Activated T-helper 17 cell treated with anti-CD3 and anti-CD28 coated beads, Interleukin-2, amount 50 U/mL, for 72 hours (primary cell): ENCODE data around the gene KYNU. TPM values are rescaled to one million over a fixed set of nuclear protein-coding genes. Genes with fewer than 3 reads are reported as not detected.

Experiments used
- ATAC-seq: fragments of 150-1000 bp; cut with Tn5 transposase; replicated peaks from 2 replicates; pipeline ENCODE4 v1.10.0; 2021; ENCODE audit warnings: mild to moderate bottlenecking, moderate library complexity
- H3K27ac Mint-ChIP-seq: one replicate; pipeline ENCODE4 v1.8.0; 2022; ENCODE audit warnings: mixed read lengths
- H3K27me3 Mint-ChIP-seq: one replicate; pipeline ENCODE4 v1.8.0; 2022; ENCODE audit warnings: mixed read lengths
- H3K36me3 Mint-ChIP-seq: one replicate; pipeline ENCODE4 v1.8.0; 2022; ENCODE audit warnings: low read depth, mild to moderate bottlenecking, mixed read lengths
- H3K4me1 Mint-ChIP-seq: one replicate; pipeline ENCODE4 v1.8.0; 2022; ENCODE audit warnings: mixed read lengths
- H3K4me3 Mint-ChIP-seq: one replicate; pipeline ENCODE4 v1.8.0; 2022; ENCODE audit warnings: mild to moderate bottlenecking, mixed read lengths
- H3K9me3 Mint-ChIP-seq: one replicate; pipeline ENCODE4 v1.8.0; 2022; ENCODE audit warnings: mixed read lengths
- total RNA-seq, 2 donors: library from RNA; stranded (reverse); gene quantifications; one replicate each; pipeline ENCODE4 v1.2.3, GENCODE V29; 2022

The KYNU gene
- total RNA-seq, 2 donors from 2014 or later: 0.05 TPM; not detected in 1

GRCh38 chr2:142915502-142915901 lies 38.0 kb downstream of the KYNU start:
- no peak for ATAC-seq
- Mint-ChIP-seq H3K9me3 (no peaks in the 10 kb centered on the region), H3K4me3 (no peak overlapping the region), H3K27me3 (peaks cover 26% of the 10 kb centered on the region), H3K4me1 (no peaks in the 10 kb centered on the region), H3K27ac (no peak overlapping the region), H3K36me3 (no peaks in the 10 kb centered on the region)

- Mint-ChIP-seq H3K27me3 (peaks cover 21% of the 10 kb centered on the region), H3K27ac (no peak overlapping the region), H3K4me1 (no peaks in the 10 kb centered on the region), H3K36me3 (no peaks in the 10 kb centered on the region), H3K4me3 (no peak overlapping the region), H3K9me3 (no peaks in the 10 kb centered on the region)
- ATAC-seq: no peak
Observed at GRCh38 chr2:142918624-142919023, 41.2 kb downstream of the KYNU start.

GRCh38 chr2:142920571-142920970 lies 43.1 kb downstream of the KYNU start:
- Mint-ChIP-seq H3K36me3 (no peaks in the 10 kb centered on the region), H3K4me1 (no peaks in the 10 kb centered on the region), H3K4me3 (no peak overlapping the region), H3K9me3 (no peaks in the 10 kb centered on the region), H3K27ac (no peak overlapping the region), H3K27me3 (peaks cover 13% of the 10 kb centered on the region)
- no peak for ATAC-seq

GRCh38 chr2:142926445-142926844 lies 49.0 kb downstream of the KYNU start:
- Mint-ChIP-seq H3K4me3 (no peak overlapping the region), H3K36me3 (no peaks in the 10 kb centered on the region), H3K4me1 (no peaks in the 10 kb centered on the region), H3K27ac (no peak overlapping the region), H3K9me3 (no peaks in the 10 kb centered on the region), H3K27me3 (peaks cover 9% of the 10 kb centered on the region)
- no peak for ATAC-seq

- no peak overlapping the region for H3K27ac Mint-ChIP-seq
- H3K4me1 Mint-ChIP-seq: no peaks in the 10 kb centered on the region
- no peak for ATAC-seq
- H3K9me3 Mint-ChIP-seq: no peaks in the 10 kb centered on the region
- H3K27me3 Mint-ChIP-seq: peaks cover 8% of the 10 kb centered on the region
- H3K4me3 Mint-ChIP-seq: no peak overlapping the region
- no peaks in the 10 kb centered on the region for H3K36me3 Mint-ChIP-seq
Observed at GRCh38 chr2:142930835-142931398, 53.5 kb downstream of the KYNU start.

- Mint-ChIP-seq H3K4me3 (no peak overlapping the region), H3K27me3 (peaks cover 9% of the 10 kb centered on the region), H3K36me3 (no peaks in the 10 kb centered on the region), H3K9me3 (no peaks in the 10 kb centered on the region), H3K27ac (no peak overlapping the region), H3K4me1 (no peaks in the 10 kb centered on the region)
- no peak for ATAC-seq
Observed at GRCh38 chr2:142933916-142934315, 56.5 kb downstream of the KYNU start.

- H3K27me3 Mint-ChIP-seq: peaks cover 9% of the 10 kb centered on the region
- ATAC-seq: no peak
- H3K36me3 Mint-ChIP-seq: no peaks in the 10 kb centered on the region
- no peaks in the 10 kb centered on the region for H3K4me1 Mint-ChIP-seq
- H3K9me3 Mint-ChIP-seq: no peaks in the 10 kb centered on the region
- no peak overlapping the region for H3K4me3 Mint-ChIP-seq
- no peak overlapping the region for H3K27ac Mint-ChIP-seq
Observed at GRCh38 chr2:142935563-142936089, 58.2 kb downstream of the KYNU start.

- H3K27ac Mint-ChIP-seq: no peak overlapping the region
- no peak overlapping the region for H3K4me3 Mint-ChIP-seq
- no peaks in the 10 kb centered on the region for H3K4me1 Mint-ChIP-seq
- no peaks in the 10 kb centered on the region for H3K36me3 Mint-ChIP-seq
- ATAC-seq: no peak
- no peaks in the 10 kb centered on the region for H3K9me3 Mint-ChIP-seq
- H3K27me3 Mint-ChIP-seq: peaks cover 9% of the 10 kb centered on the region
Observed at GRCh38 chr2:142936629-142937028, 59.2 kb downstream of the KYNU start.

GRCh38 chr2:142937347-142937746 lies 59.9 kb downstream of the KYNU start:
- Mint-ChIP-seq H3K27ac (no peak overlapping the region), H3K36me3 (no peaks in the 10 kb centered on the region), H3K4me1 (no peaks in the 10 kb centered on the region), H3K9me3 (no peaks in the 10 kb centered on the region), H3K27me3 (peaks cover 9% of the 10 kb centered on the region), H3K4me3 (no peak overlapping the region)
- no peak for ATAC-seq

GRCh38 chr2:142938240-142938639 lies 60.8 kb downstream of the KYNU start:
- no peaks in the 10 kb centered on the region for H3K36me3 Mint-ChIP-seq
- H3K27me3 Mint-ChIP-seq: peaks cover 9% of the 10 kb centered on the region
- no peaks in the 10 kb centered on the region for H3K9me3 Mint-ChIP-seq
- no peak overlapping the region for H3K27ac Mint-ChIP-seq
- H3K4me1 Mint-ChIP-seq: no peaks in the 10 kb centered on the region
- no peak for ATAC-seq
- H3K4me3 Mint-ChIP-seq: no peak overlapping the region

GRCh38 chr2:142940606-142941223 lies 63.3 kb downstream of the KYNU start:
- Mint-ChIP-seq H3K4me1 (no peaks in the 10 kb centered on the region), H3K36me3 (no peaks in the 10 kb centered on the region)
- no peak for ATAC-seq

GRCh38 chr2:142942690-142943089 lies 65.2 kb downstream of the KYNU start:
- no peaks in the 10 kb centered on the region for H3K4me1 Mint-ChIP-seq
- ATAC-seq: no peak
- H3K36me3 Mint-ChIP-seq: no peaks in the 10 kb centered on the region
- no peak overlapping the region for H3K27ac Mint-ChIP-seq
- no peaks in the 10 kb centered on the region for H3K27me3 Mint-ChIP-seq
- no peak overlapping the region for H3K4me3 Mint-ChIP-seq
- no peaks in the 10 kb centered on the region for H3K9me3 Mint-ChIP-seq

More at GRCh38 chr2:142940606-142941223, 63.3 kb downstream of the KYNU start:
- peaks cover 6% of the 10 kb centered on the region for H3K27me3 Mint-ChIP-seq
- H3K27ac Mint-ChIP-seq: no peak overlapping the region
- no peak overlapping the region for H3K4me3 Mint-ChIP-seq
- no peaks in the 10 kb centered on the region for H3K9me3 Mint-ChIP-seq

GRCh38 chr2:142944264-142944663 lies 66.8 kb downstream of the KYNU start:
- Mint-ChIP-seq H3K9me3 (no peaks in the 10 kb centered on the region), H3K27ac (no peak overlapping the region), H3K4me1 (no peaks in the 10 kb centered on the region), H3K4me3 (no peak overlapping the region), H3K36me3 (no peaks in the 10 kb centered on the region), H3K27me3 (no peaks in the 10 kb centered on the region)
- no peak for ATAC-seq

- Mint-ChIP-seq H3K36me3 (no peaks in the 10 kb centered on the region), H3K27ac (no peak overlapping the region), H3K4me3 (no peak overlapping the region), H3K9me3 (no peaks in the 10 kb centered on the region), H3K27me3 (no peaks in the 10 kb centered on the region), H3K4me1 (no peaks in the 10 kb centered on the region)
- no peak for ATAC-seq
Observed at GRCh38 chr2:142944721-142945120, 67.3 kb downstream of the KYNU start.

- H3K27me3 Mint-ChIP-seq: no peaks in the 10 kb centered on the region
- H3K9me3 Mint-ChIP-seq: no peaks in the 10 kb centered on the region
- H3K4me1 Mint-ChIP-seq: no peaks in the 10 kb centered on the region
- H3K27ac Mint-ChIP-seq: no peak overlapping the region
- no peak overlapping the region for H3K4me3 Mint-ChIP-seq
- no peak for ATAC-seq
- H3K36me3 Mint-ChIP-seq: no peaks in the 10 kb centered on the region
Observed at GRCh38 chr2:142946941-142947340, 69.5 kb downstream of the KYNU start.
